Omental fat pad (tissue), 4 donors: Measurements from ENCODE around the gene EYA3. TPM values are rescaled to one million over a fixed set of nuclear protein-coding genes. Genes with fewer than 3 reads are reported as not detected.

Experiments
- ATAC-seq: fragments of 150-250 bp; one replicate; pipeline ENCODE4 v1.9.1; 2016; ENCODE audit warnings: mild to moderate bottlenecking, moderate library complexity; ENCODE audit not compliant: low FRiP score
- DNase-seq: peaks from one replicate; pipeline ENCODE4 v3.0.0-alpha.2; 2019; ENCODE audit warnings: low spot score
- total RNA-seq, 4 donors: library from RNA; depleted of rRNA; stranded (reverse); fragments of >200 nt; gene quantifications; one replicate each; pipeline ENCODE4 v1.1.0, GENCODE V29; 2016
- TF ChIP-seq, protein P1 (sequence below), 3 donors: fragments of 450-650 bp; IDR thresholded peaks; one replicate each; pipeline ENCODE4 v1.5.1; 2016 to 2017; ENCODE audit warnings: antibody characterized with exemption in 3 of 3, mild to moderate bottlenecking in 3 of 3, moderate library complexity in 2 of 3

EYA3 gene
- total RNA-seq = 10 to 100 TPM in 3 of 4 donors, 1 to 10 TPM in 1; 7.5 to 19.6 (median 14.6) TPM

- DNase-seq = peak; percentile 97
- ATAC-seq = peak; percentile 98
- TF ChIP-seq, protein P1, sequence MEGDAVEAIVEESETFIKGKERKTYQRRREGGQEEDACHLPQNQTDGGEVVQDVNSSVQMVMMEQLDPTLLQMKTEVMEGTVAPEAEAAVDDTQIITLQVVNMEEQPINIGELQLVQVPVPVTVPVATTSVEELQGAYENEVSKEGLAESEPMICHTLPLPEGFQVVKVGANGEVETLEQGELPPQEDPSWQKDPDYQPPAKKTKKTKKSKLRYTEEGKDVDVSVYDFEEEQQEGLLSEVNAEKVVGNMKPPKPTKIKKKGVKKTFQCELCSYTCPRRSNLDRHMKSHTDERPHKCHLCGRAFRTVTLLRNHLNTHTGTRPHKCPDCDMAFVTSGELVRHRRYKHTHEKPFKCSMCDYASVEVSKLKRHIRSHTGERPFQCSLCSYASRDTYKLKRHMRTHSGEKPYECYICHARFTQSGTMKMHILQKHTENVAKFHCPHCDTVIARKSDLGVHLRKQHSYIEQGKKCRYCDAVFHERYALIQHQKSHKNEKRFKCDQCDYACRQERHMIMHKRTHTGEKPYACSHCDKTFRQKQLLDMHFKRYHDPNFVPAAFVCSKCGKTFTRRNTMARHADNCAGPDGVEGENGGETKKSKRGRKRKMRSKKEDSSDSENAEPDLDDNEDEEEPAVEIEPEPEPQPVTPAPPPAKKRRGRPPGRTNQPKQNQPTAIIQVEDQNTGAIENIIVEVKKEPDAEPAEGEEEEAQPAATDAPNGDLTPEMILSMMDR (IDR thresholded peaks at IDR 0.05) = no peak
These were observed at the start of gene EYA3 for GRCh38 chr1:28088168-28088961. TSS of gene EYA3 (minus strand) at chr1:28088610. CDS start at chr1:28058026, 30,584 bp downstream.

GRCh38 chr1:28136922-28137613 lies 48.7 kb upstream of the EYA3 start:
- ATAC-seq (no peak), DNase-seq (no peak)
- TF ChIP-seq, protein P1 (IDR thresholded peaks at IDR 0.05) = no peak

DNA sequence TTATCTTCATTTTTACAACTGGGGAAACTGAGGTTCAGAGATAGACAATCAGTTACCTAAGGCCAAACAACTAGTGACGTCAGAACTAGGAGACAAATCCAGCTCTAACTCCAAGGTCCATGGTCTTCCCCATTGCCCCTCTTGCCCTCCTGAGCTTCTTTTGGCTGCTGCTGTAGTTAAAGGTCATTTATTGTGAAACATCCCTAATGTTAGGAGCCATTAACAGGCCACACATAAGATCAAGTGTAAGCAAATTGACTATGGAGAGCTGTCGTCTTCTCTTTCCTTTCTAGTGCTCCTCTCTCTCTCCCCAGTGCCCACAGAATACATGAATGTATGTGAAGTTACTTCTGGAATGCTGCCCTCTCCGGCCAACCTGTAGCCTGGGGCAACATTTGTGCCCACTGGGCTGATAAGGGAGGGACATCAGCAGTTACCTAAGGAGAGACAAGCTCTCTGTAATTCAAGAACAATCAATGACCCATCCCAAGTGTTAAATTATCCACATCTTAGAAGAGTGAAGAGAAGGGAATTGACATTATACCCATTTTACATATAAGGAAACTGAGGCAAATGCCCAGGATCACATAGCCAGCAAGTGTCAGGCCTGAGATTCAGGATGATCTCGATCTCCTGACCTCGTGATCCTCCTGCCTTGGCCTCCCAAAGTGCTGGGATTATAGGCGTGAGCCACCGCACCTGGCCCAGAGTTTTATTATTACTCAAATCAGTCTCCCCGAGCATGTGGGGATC lies 47.9 kb upstream of the EYA3 start:
- DNase-seq (no peak), ATAC-seq (no peak)
- TF ChIP-seq, protein P1 (IDR thresholded peaks at IDR 0.05) = no peak

- no peak for ATAC-seq
- TF ChIP-seq, protein P1 (IDR thresholded peaks at IDR 0.05) = no peak
- no peak for DNase-seq
These were observed 47.2 kb upstream of the EYA3 start for GRCh38 chr1:28135371-28136168.

DNA sequence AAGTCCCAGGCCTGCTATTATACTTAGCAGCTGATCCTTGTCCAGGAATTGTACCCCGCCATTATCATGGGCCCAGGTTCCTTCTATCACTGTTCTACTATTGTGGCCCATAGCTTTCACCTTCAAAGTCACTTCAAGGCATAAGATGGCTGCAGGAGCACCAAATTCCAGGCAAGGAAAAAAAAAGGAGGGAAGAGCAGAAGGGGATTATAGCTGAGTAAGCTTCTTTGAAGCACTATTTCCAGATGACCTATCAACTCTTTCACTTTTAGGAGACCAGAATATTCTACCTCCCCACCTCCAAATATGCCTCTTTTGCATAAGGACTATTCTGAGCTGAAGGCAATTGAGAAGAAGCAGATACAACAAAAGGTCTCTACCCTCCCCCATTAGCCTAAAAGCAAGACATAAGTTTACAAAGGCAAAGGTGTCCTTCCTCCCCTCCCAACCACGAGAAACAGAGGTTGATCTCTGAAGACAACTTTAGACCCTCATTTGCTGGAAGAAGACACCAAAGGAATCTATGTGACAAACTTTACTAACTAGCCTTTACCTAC lies 46.3 kb upstream of the EYA3 start:
- no peak for DNase-seq
- no peak for ATAC-seq
- TF ChIP-seq, protein P1 (IDR thresholded peaks at IDR 0.05) = no peak
